Stimulated activated CD4-positive, alpha-beta T cell treated with anti-CD3 and anti-CD28 coated beads, Interleukin-1b, Interleukin-23, amount 100 ng/mL, for 1 hour (primary cell): ENCODE measurements around the gene DHX58.

Source experiments
- DNase-seq, 2 donors: peaks; one replicate each; pipeline ENCODE4 v3.0.0-alpha.2; 2020; ENCODE audit warnings: low read depth in 2 of 2

Gene DHX58

DNA sequence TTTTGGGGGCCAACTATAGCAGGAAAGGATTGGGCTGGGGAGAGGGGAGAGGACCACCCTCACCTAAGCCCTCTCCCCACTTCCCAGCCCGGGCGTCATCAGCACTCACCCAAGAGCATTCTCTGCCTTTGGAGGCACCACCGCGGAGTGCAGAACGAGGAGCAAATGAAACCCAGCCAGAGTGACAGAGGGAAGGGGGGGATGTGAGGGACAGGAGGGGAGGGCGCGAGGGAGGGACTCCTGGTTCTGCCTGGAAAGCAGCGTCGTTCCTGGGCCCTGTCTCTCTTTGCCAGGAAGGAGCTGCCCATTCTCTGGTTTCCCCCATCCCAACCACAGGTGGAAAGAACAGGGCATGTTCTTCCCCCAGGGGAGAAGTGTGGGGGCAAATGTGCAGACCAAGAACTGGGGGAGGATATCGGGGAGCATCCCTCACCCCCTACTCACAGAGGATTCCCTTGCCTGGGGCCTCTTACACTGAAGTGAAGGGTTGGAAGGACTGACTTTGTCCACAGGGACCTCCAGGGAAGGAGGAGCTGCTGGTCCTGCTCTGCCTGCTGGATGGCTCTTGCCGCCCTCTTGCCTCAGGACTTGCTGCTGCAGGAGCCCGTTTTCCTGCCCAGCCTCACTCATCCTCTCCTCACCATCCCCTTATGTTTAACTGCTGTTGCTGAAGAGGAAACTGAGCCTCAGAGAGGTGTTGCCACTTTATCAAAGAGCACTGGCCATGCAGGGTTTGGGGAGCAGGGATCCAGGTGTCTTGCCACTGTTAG, 58.6 kb downstream of the DHX58 start:
- no peak for DNase-seq

GRCh38 chr17:42052346-42052877, 60.1 kb downstream of the DHX58 start:
- no peak for DNase-seq

DNA sequence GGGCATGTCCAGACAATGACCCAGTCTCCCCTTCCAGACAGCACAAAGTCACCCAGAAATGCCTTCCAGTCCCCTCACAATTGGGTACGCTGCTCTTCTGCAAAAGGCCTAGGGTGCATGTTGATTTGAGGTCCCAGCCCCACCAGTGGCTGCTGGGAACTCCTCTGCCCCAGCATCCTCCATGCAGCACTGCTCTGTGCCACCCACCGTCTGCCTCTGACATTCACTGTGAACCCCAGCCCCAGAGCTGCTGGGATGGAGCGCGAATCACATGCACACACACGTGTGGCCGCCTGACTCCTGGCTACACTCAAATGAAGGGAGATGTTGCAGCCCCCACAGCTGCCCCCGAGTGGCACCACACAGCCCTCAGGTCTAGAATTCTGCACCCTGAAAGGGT, 60.9 kb downstream of the DHX58 start:
- no peak for DNase-seq
